Globus pallidus (tissue), 1 donor: ENCODE results near the gene COL5A3.
"Not testable (repeated sequence)": the region's sequence is repeated elsewhere in the genome, so short reads cannot be mapped to it uniquely, and the experiment has no call there.

ENCODE experiments used
- DNase-seq: peaks from one replicate; pipeline ENCODE4 v3.0.0-alpha.2; 2015; ENCODE audit warnings: low spot score

COL5A3 gene

GRCh38 chr19:9970481-9970880 lies 39.8 kb downstream of the COL5A3 start:
- no peak for DNase-seq

GRCh38 chr19:9969688-9969975 lies 40.7 kb downstream of the COL5A3 start:
- no peak for DNase-seq

GRCh38 chr19:9968820-9969687 lies 41.2 kb downstream of the COL5A3 start:
- no peak for DNase-seq

- DNase-seq = no peak
These were observed 43.0 kb downstream of the COL5A3 start for GRCh38 chr19:9967326-9967725.

- DNase-seq = no peak
These were observed 43.9 kb downstream of the COL5A3 start for GRCh38 chr19:9966448-9966847.

- no peak for DNase-seq
These were observed 44.3 kb downstream of the COL5A3 start for GRCh38 chr19:9966024-9966423.

GRCh38 chr19:9962623-9963290 lies 47.5 kb downstream of the COL5A3 start:
- no peak for DNase-seq

GRCh38 chr19:9961103-9961502 lies 49.2 kb downstream of the COL5A3 start:
- DNase-seq = no peak

GRCh38 chr19:9958379-9958821 lies 51.9 kb downstream of the COL5A3 start:
- no peak for DNase-seq

GRCh38 chr19:9956956-9957355 lies 53.3 kb downstream of the COL5A3 start:
- DNase-seq = no peak

- DNase-seq = peak; percentile 38
These were observed 56.3 kb downstream of the COL5A3 start for GRCh38 chr19:9953802-9954542.

GRCh38 chr19:9952276-9952675 lies 58.0 kb downstream of the COL5A3 start:
- DNase-seq = no peak

- no peak for DNase-seq
These were observed 62.9 kb downstream of the COL5A3 start for GRCh38 chr19:9947441-9947840.

- not testable (repeated sequence) for DNase-seq
These were observed 63.7 kb downstream of the COL5A3 start for GRCh38 chr19:9946528-9947125.

GRCh38 chr19:9945319-9945966 lies 64.9 kb downstream of the COL5A3 start:
- DNase-seq = peak; percentile 64

GRCh38 chr19:9943744-9944143 lies 66.6 kb downstream of the COL5A3 start:
- no peak for DNase-seq

- DNase-seq = no peak
These were observed 68.6 kb downstream of the COL5A3 start for GRCh38 chr19:9941671-9942070.

GRCh38 chr19:9941231-9941630 lies 69.1 kb downstream of the COL5A3 start:
- no peak for DNase-seq

GRCh38 chr19:9940778-9941177 lies 69.5 kb downstream of the COL5A3 start:
- no peak for DNase-seq

- DNase-seq = no peak
These were observed 70.9 kb downstream of the COL5A3 start for GRCh38 chr19:9939301-9939913.

GRCh38 chr19:9937001-9937411 lies 73.3 kb downstream of the COL5A3 start:
- no peak for DNase-seq
